NAMALWA (cell line): ENCODE data around the gene TBKBP1.
"Not testable (repeated sequence)": the region's sequence is repeated elsewhere in the genome, so short reads cannot be mapped to it uniquely, and the experiment has no call there.

ENCODE experiments used
- DNase-seq: peaks from one replicate; pipeline ENCODE4 v3.0.0-alpha.2; 2015; ENCODE audit warnings: low spot score

The TBKBP1 gene

DNA sequence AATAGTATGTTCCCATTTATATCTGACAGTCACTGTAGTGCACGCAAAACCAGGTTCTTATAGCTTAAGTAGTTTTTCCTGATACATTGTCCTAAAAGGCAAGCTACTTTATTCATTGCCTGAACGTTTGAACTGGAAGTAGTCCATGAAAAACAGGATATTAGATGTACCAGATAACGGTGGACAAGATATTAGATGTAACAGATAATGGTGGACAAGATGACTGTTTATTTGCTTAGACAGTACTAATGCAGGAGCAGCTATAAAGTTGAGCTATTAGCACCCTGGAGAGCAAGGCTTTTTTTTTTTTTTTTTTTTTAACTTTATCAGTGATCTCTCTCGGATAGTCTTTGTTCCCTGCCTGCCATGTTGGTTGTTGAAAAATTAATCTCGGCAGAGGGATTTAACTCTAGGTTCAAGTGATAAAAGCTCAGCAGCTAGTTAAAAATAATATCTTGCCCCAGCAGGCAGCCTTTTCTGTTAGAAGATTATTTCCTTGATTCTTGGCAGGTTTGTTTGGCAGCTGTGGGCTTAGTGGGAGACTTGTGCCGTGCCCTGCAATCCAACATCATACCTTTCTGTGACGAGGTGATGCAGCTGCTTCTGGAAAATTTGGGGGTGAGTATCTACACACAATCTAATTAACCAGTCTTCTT, 17.3 kb upstream of the TBKBP1 start:
- no peak for DNase-seq

- DNase-seq: no peak
Measured at GRCh38 chr17:47678196-47678595, 15.8 kb upstream of the TBKBP1 start.

DNA sequence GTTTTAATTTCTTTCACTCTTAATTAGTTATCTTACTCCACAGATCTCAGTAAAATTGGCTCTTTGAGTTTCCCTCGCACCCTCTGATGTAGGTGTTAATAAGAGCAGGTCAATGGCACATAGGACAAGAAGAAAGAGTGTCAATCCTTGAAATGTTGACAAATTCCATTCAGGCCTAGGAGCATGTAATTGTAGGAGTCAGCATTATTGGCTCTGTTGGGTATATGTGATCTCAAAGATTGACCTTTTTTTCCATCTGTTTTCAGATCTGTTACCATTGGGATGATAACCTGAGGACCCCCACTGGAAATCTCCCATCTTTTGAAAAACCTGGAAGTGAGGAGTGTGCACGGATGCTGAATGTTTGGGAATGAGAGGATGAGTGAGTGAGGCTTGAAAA, 11.8 kb upstream of the TBKBP1 start:
- DNase-seq: no peak

GRCh38 chr17:47682727-47683126, 11.2 kb upstream of the TBKBP1 start:
- not testable (repeated sequence) for DNase-seq

DNA sequence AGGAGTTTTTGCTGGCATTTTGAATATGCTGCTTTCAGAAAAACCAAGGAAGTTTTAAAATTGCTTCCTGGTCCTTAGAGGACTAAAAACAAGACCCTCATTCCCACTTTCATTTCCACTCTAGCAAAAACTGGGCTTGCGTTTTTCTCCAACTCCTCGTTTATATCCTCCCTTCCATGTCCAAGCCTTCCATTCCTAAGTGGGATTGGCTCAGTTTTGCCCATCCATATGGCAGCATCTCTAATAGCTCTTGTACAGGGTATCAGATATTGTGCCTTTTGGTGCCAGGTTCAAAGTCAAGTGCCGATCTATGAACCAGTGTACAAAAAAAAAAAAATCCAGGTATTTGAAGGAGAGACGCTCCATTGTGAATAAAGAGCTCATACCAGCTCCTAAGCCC, 9.9 kb upstream of the TBKBP1 start:
- DNase-seq: no peak

GRCh38 chr17:47684535-47685193, 9.3 kb upstream of the TBKBP1 start:
- no peak for DNase-seq

GRCh38 chr17:47685556-47686275, 8.2 kb upstream of the TBKBP1 start:
- no peak for DNase-seq

DNA sequence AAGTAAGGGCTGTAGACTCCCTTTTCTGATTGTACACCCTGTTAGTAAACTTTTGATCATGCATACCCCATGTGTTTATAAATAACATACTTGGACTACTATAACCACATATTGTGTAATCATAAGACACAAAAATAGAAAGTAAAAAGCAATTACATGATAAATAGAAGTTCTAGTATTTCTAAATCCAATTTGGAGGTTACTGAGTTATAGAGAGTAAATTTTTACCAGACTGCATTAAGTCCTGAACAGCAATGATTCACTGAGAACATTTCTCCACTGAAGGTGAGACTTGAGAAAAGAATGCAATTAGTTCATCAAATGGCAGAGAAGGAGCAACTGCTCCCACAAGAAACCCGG, 7.7 kb upstream of the TBKBP1 start:
- DNase-seq: no peak

- no peak for DNase-seq
Measured at GRCh38 chr17:47686664-47687327, 7.2 kb upstream of the TBKBP1 start.

DNA sequence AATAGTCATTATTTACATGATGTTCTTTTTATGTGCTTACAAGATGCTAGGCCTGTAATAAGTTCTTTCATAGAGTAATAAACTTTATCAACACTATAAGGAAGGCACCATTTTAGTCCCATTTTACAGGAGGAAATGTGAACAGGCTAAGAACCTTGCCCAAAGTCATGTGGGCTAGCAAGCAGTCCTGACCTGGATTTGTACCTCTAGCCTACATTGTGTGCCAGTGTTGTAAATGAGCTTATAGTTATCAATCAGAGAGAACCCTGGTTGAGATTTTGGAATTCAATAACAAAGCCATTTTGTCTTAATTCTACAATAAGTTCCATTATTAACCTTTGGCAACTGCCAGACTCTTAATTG, 6.7 kb upstream of the TBKBP1 start:
- no peak for DNase-seq

DNA sequence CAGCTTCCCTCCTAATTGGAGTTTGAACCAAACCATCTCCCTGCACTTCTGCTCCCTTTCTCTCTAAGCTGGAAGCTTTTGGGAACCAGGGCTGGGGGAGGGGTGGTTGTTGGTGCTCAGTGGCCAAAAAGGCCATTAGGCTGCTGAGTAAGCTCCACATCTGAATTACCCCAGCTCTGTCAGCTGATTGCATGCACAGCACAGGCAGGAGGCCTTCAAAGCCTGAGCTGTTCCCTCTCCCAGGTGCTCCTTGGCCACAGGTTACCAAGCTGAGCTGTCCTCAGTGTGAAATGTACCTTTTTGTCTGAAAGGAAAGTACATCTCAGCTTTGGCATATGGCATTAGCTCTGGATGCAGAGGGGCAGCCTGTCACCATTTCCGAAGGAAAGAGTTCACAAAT, 6.2 kb upstream of the TBKBP1 start:
- DNase-seq: no peak

DNA sequence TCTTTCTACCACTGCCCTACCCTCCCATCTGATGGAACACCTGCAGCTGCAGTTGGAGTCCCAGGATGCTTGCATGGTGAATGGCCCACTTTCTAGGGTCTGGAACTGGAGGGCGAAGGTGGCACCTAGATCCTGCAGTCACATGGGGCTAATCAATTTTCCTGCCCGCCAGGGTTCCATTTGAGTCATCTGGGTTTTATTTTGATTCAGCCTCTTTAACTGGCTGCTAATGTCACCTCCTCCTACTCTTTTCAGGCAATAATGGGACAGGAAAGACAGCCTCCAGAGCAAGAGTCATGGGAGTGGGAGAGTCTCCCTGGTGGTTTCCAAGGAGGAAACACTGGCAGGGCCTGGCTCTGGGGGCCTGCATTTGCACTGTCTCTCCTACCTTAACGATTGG, 3.8 kb upstream of the TBKBP1 start:
- no peak for DNase-seq

DNA sequence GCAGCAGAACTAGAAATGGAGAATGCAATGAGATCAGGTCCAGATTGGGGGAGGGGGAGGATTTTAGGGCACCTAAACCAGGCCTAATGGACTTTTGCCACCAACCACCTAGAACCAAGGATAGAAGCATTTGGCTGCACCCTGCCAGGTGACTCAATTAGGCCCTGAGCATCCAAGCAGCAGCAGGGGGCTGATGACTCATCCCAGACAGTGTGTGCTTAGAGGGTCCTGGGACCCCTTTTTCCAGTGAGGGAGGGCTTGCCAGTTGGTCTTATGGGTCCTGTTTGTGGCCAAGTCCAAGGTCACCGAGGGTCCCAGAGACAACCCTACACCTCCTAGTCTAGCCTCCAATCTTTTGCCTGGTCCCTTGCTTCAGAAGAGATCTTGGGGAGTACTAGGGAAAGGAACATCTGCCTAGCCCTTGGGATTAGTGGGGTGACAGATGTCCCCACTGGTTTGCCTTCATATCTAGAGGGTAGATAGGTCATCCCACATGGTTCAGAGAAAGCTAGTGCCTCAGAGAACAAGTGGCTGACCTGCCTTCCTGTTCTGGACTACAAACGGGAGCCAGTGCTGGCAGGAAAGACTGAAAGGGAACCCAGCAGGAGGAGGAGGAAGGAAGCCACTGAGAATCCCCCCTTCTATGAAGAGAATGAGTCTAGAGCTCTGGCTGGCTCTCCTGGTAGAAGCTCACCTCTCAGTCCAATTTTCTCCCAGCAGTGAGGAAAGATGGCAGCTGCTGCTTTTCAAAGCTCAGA, 1.6 kb upstream of the TBKBP1 start:
- no peak for DNase-seq

DNA sequence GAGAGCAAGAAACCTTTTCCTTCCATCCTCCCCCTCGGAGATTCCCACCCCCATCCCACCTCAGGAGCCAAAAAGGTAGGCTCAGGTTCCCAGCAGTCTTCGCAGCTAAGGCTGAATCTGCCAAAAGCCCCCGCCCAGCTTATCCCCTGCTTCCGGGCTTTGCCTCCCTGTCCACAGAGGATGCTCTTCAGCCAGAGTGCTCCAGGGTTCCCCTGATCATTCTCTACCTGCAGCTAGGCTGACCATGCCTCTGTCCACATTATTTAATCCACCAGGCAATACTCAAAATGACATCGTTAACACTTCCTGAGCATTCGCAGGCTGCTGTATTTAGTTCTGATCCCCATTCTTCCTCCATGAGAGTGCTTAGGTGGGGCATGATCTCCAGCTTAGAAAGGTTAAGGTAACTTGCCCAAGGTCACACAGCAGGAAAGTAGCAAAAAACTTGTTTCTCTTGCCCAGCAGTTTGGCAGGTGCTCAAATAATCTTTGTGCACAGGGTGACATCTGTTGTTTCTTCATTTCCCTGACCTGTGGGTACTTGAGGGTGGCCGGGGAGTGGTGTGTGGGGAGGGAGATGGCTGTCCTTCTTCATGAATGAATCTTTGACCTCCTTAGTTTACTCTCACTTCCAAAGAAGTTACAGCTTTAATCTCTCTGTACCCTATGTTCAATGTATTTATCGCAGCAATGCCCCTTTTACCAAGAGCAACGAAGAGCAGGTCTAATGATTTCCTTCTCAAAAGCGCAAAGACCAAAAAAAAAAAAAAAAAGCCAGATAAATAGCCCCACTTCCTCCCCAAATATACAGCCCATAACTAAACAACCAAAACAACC, 848 bp upstream of the TBKBP1 start:
- peak; percentile 69 for DNase-seq

DNA sequence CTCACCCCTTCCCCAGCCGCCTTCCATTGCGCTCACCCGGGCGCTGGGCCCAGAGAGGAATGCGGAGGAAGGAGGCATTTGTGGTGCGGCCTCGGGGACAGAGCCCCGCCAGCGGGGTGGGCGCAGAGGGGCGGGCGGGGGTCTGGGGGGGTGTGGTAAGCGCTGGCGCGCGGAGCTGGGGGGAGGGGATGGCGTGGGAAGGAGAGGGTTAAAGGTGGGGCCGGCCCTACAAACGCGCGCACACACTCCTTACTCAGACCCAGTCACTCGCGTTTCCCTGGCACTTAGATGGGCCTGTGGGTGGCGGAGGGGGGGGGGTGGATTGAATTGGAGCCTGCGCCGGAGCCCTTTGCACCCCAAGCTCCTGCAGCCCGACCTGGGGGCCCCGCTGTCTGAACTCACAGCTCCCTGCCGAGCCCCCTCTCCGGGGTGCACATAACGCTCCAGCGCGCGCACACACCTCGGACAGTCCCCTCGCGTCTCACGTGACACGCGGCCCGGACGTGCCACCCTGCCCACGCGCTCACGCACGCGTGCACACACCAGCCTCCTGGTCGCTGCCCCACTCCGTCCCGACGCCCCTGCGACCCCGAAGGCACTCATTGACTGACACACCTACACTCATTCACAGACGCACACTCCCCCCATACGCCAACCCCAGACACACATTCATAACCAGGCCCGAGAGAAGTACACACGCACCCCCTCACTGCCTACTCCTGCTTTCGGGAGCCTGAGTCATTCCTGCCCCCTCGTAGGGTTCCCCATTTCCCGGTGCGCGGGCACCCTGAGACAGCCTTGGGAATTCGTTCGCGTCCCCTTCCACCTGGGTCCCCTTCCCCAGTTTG, 844 bp downstream of the TBKBP1 start:
- DNase-seq: no peak

GRCh38 chr17:47695429-47696376, 1.7 kb downstream of the TBKBP1 start:
- DNase-seq: no peak

DNA sequence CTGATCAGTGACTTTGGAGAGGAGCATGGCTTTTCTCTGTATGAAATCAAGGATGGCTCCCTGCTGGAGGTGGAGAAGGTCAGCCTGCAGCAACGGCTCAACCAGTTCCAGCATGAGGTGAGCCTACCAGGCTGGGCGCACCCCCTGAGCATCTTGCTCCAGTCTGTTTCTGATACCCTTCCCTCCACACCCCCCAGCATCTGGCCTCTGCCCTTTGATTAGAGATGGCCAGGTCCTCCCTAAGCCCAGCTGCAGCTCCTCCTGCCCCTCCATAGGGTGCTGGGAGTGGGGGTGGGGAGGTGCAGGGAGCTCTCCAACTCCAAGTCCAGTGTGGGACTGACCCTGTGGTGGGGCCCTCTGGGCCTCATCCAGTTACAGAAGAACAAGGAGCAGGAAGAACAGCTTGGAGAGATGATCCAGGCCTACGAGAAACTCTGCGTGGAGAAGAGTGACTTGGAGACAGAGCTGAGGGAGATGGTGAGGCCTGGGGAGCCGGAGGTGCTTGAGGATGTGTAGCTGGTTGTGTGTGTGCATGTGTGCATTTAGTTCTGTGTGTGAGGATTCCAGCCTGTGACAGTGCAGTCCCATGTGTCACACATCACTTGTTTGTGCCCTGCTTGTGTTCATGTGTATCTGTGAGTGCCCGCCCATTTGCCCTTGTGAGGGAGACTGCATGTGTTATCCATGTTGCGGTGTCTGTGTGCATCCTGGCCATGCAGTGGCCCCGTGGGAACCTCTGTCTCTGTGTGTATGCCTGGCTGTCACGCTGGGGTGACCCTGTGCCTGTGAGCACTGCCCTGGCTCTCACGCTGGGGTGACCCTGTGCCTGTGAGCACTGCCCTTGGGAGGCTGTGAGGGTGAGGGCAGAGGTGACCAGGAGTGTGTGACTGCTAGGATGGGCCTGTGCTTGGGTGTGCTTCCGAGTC, 3.0 kb downstream of the TBKBP1 start:
- DNase-seq: peak; percentile 53
